K562 (cell line): Measurements from ENCODE around the gene GUK1. TPM values are rescaled to one million over a fixed set of nuclear protein-coding genes. Genes with fewer than 3 reads are reported as not detected.

ENCODE experiments used
- CBFA2T2 ChIP-seq: fragments of 450-650 bp; conservative IDR thresholded peaks from 2 replicates; pipeline ENCODE4 v1.6.1; 2017; ENCODE audit warnings: mild to moderate bottlenecking
- CGGBP1 ChIP-seq: fragments of 250-450 bp; sonication (Bioruptor Pico); IDR thresholded peaks from 2 replicates; pipeline ENCODE4 v1.9.0; 2021; ENCODE audit warnings: mild to moderate bottlenecking
- E2F5 ChIP-seq: sonication (generic); formaldehyde crosslinking; IDR thresholded peaks from 2 replicates; pipeline ENCODE4 v1.8.0; 2022; ENCODE audit warnings: mild to moderate bottlenecking, missing genetic modification reagents
- HINFP ChIP-seq: fragments of 450-650 bp; conservative IDR thresholded peaks from 2 replicates; pipeline ENCODE4 v1.6.1; 2016; ENCODE audit warnings: missing genetic modification characterization, low read depth, mild to moderate bottlenecking, control low read depth, missing compliant biosample characterization
- HNRNPH1 ChIP-seq: fragments of 200-400 bp; formaldehyde crosslinking; optimal IDR thresholded peaks from 2 replicates; pipeline ENCODE3; 2017; ENCODE audit warnings: low read depth, mild to moderate bottlenecking, low read length, moderate library complexity
- KDM1A ChIP-seq, 2 experiments: fragments of 450-650 bp; IDR thresholded peaks; 2 replicates each; pipeline ENCODE4 v1.6.1; 2016; ENCODE audit warnings: mild to moderate bottlenecking in 2 of 2
- KLF13 ChIP-seq: fragments of 450-650 bp; IDR thresholded peaks from 2 replicates; pipeline ENCODE4 v1.6.1; 2016; ENCODE audit warnings: missing genetic modification characterization, low read depth, mild to moderate bottlenecking, missing compliant biosample characterization, moderate library complexity, borderline replicate concordance
- MLX ChIP-seq, 2 experiments: fragments of 450-650 bp in 1 of 2; sonication (generic) in 1 of 2; formaldehyde crosslinking; conservative IDR thresholded peaks; 2 replicates each; pipeline versions ENCODE4 v1.4.0 to v1.8.1; 2020 to 2022; ENCODE audit warnings: mild to moderate bottlenecking in 1 of 2, missing genetic modification reagents in 1 of 2
- MYBL2 ChIP-seq, 2 experiments: fragments of 450-650 bp in 1 of 2; sonication (generic) in 1 of 2; formaldehyde crosslinking in 1 of 2; IDR thresholded peaks; 2 replicates each; pipeline versions ENCODE4 v1.6.1 to v1.8.1; 2017 to 2022; ENCODE audit warnings: borderline replicate concordance in 1 of 2, inconsistent platforms in 1 of 2, low read depth in 1 of 2, mild to moderate bottlenecking in 1 of 2, missing genetic modification reagents in 1 of 2, moderate library complexity in 1 of 2
- RCOR1 ChIP-seq, 2 experiments: IDR thresholded peaks; 2 replicates each; pipeline ENCODE4 v1.6.1; 2012; ENCODE audit warnings: low read depth in 2 of 2, low read length in 2 of 2, borderline replicate concordance in 1 of 2, improper control_type of control experiment in 1 of 2
- SMARCE1 ChIP-seq: fragments of 450-650 bp; IDR thresholded peaks from 2 replicates; pipeline ENCODE4 v1.7.1; 2016; ENCODE audit warnings: mild to moderate bottlenecking
- SRSF3 ChIP-seq: fragments of 200-400 bp; formaldehyde crosslinking; IDR thresholded peaks from 2 replicates; pipeline ENCODE4 v1.6.1; 2016; ENCODE audit warnings: mild to moderate bottlenecking, low read length, moderate library complexity; ENCODE audit not compliant: insufficient read depth
- THAP12 ChIP-seq: fragments of 250-450 bp; sonication (Bioruptor Pico); IDR thresholded peaks from 2 replicates; pipeline ENCODE4 v1.9.0; 2021; ENCODE audit warnings: mild to moderate bottlenecking, inconsistent platforms
- THAP7 ChIP-seq: fragments of 250-450 bp; sonication (Bioruptor Pico); IDR thresholded peaks from 2 replicates; pipeline ENCODE4 v1.5.0; 2021
- YY1 ChIP-seq, 3 experiments: IDR thresholded peaks; 2 replicates each; pipeline ENCODE4 v1.6.1; 2011; ENCODE audit warnings: low read length in 2 of 3, mild to moderate bottlenecking in 2 of 3, moderate library complexity in 2 of 3, borderline replicate concordance in 1 of 3, control low read depth in 1 of 3, low read depth in 1 of 3; ENCODE audit not compliant: insufficient read depth in 3 of 3, insufficient replicate concordance in 2 of 3, control insufficient read depth in 1 of 3, insufficient read length in 1 of 3; ENCODE audit errors: extremely low read depth in 1 of 3
- ZKSCAN3 ChIP-seq: fragments of 250-450 bp; sonication (Bioruptor Pico); IDR thresholded peaks from 2 replicates; pipeline ENCODE4 v1.4.0; 2020
- ZNF384 ChIP-seq: IDR thresholded peaks from 2 replicates; pipeline ENCODE4 v1.6.1; 2012; ENCODE audit warnings: low read depth, low read length, improper control_type of control experiment
- ZNF445 ChIP-seq: fragments of 250-450 bp; sonication (Bioruptor Pico); IDR thresholded peaks from 2 replicates; pipeline ENCODE4 v1.4.0; 2020; ENCODE audit warnings: low read depth, mild to moderate bottlenecking, moderate library complexity
- polyA plus RNA-seq, 8 experiments: library from polyadenylated mRNA; depleted of rRNA in 4 of 8; stranded (reverse) in 5 of 8; unstranded in 3 of 8; fragments of >200 nt; fragmentation: Nextera tagmentation in 2 of 8; fragmentation: Illumina TruSeq in 1 of 8; extraction: Ambion mirVana in 2 of 8; extraction: Trizol in 1 of 8; gene quantifications; 2 replicates each; pipeline versions ENCODE4 v1.2.1 to v1.2.3, GENCODE V29; 2011 to 2014; ENCODE audit warnings: inconsistent platforms in 1 of 8, missing spikeins in 1 of 8
- total RNA-seq, 7 experiments: library from RNA; depleted of rRNA in 6 of 7; stranded (reverse); fragments of >200 nt in 6 of 7; fragmentation: Illumina TruSeq in 2 of 7; extraction: Trizol in 2 of 7; gene quantifications; 2 replicates each; pipeline versions ENCODE4 v1.2.1 to v1.2.3, GENCODE V29; 2011 to 2021; ENCODE audit warnings: low replicate concordance in 1 of 7

Gene GUK1
- total and polyA plus RNA-seq, 9 of the 15 experiments (the other 6 are each of a cell fraction or from before 2014, with no cell fraction given), result 7.0 to 331 (median 132) TPM

- TF ChIP-seq THAP12 (peak; percentile 88), YY1 (IDR thresholded peaks at IDR 0.05; ENCODE audit: borderline replicate concordance in 1 of 3, control insufficient read depth in 1 of 3, extremely low read depth in 1 of 3, insufficient read depth in 3 of 3, insufficient read length in 1 of 3, insufficient replicate concordance in 2 of 3, low read depth in 1 of 3, low read length in 2 of 3) (peak; percentile 13 to 77 (median 63)), CGGBP1 (CRISPR knock-in tag) (no peak), KLF13 (tag) (peak; percentile 72; the same call in 1 of the 2 replicates), HINFP (tag) (no peak), RCOR1 (IDR thresholded peaks at IDR 0.05; ENCODE audit: borderline replicate concordance in 1 of 2, low read depth in 2 of 2, low read length in 2 of 2) (no peak; a peak in 1 of 4 replicates), ZNF445 (CRISPR knock-in tag) (no peak), SMARCE1 (no peak), ZKSCAN3 (no peak), SRSF3 (no peak), MYBL2 (IDR thresholded peaks at IDR 0.05; ENCODE audit: low read depth) (peak; percentile 68; the same call in 1 of the 2 replicates), MYBL2 (CRISPR knock-in tag; IDR thresholded peaks at IDR 0.05; ENCODE audit: borderline replicate concordance) (no peak), MLX (CRISPR knock-in tag; conservative IDR thresholded peaks at IDR 0.05) (peak in 1 of 2 experiments; percentile 2; a peak in 1 of 4 replicates), CBFA2T2 (no peak), E2F5 (CRISPR knock-in tag) (no peak), KDM1A (IDR thresholded peaks at IDR 0.05) (no peak), THAP7 (CRISPR knock-in tag) (0 out of 2 replicates have a peak, but pooled peaks have one; percentile 71), HNRNPH1 (no peak), ZNF384 (no peak)
Observed at GRCh38 chr1:228102791-228103620, 37.1 kb upstream of the GUK1 start, which contains the start of gene C1orf35 (continued).
